HEK293 (cell line): ENCODE measurements around the gene CD93.

Source experiments
- CTCF ChIA-PET: fragments of 350-600 bp; formaldehyde crosslinking; extraction: SDS; loops from one replicate; lab custom pipeline; 2021; ENCODE audit warnings: antibody characterized with exemption; lab: Yijun Ruan, JAX
- POLR2A ChIA-PET: fragments of 300-600 bp; formaldehyde crosslinking; extraction: SDS; loops from one replicate; lab custom pipeline; 2020; ENCODE audit warnings: antibody characterized with exemption, inconsistent platforms; lab: Yijun Ruan, JAX
- H3K27ac ChIP-seq: fragments of 200-500 bp; sonication (Bioruptor generic); 2 replicates; pipeline ENCODE4 v1.5.1; 2014; ENCODE audit warnings: low read depth, low read length, control low read depth, inconsistent platforms; ENCODE audit errors: extremely low read depth
- H3K36me3 ChIP-seq, 2 experiments: fragments of 200-500 bp in 1 of 2; sonication (Bioruptor generic) in 1 of 2; 1 replicate in 1 of 2; 2 replicates in 1 of 2; pipeline ENCODE4 v1.5.1; 2014 to 2017; ENCODE audit warnings: inconsistent platforms in 2 of 2, low read length in 2 of 2; ENCODE audit not compliant: control insufficient read depth in 2 of 2, insufficient read depth in 1 of 2
- H3K4me1 ChIP-seq: fragments of 200-500 bp; sonication (Bioruptor generic); 2 replicates; pipeline ENCODE4 v1.5.1; 2014; ENCODE audit warnings: mild to moderate bottlenecking, low read length, inconsistent platforms; ENCODE audit not compliant: control insufficient read depth, insufficient read depth
- H3K4me3 ChIP-seq: 2 replicates; pipeline ENCODE4 v1.5.1; 2011; ENCODE audit warnings: low read depth, mild to moderate bottlenecking, control low read depth, low read length, moderate library complexity
- H3K9me3 ChIP-seq: fragments of 200-500 bp; sonication (Bioruptor generic); 2 replicates; pipeline ENCODE4 v1.5.1; 2014; ENCODE audit warnings: low read depth, low read length, inconsistent platforms; ENCODE audit not compliant: control insufficient read depth, insufficient read depth
- EGR2 ChIP-seq: fragments of 450-650 bp; formaldehyde crosslinking; IDR thresholded peaks from 2 replicates; pipeline ENCODE4 v1.5.1; 2016; ENCODE audit warnings: low read depth, missing biosample characterization, missing genetic modification characterization
- HOXD13 ChIP-seq: sonication (generic); formaldehyde crosslinking; IDR thresholded peaks from 2 replicates; pipeline ENCODE4 v1.8.0; 2022; ENCODE audit warnings: missing genetic modification reagents, borderline replicate concordance
- KLF10 ChIP-seq: fragments of 450-650 bp; IDR thresholded peaks from 2 replicates; pipeline ENCODE4 v1.5.1; 2018; ENCODE audit warnings: missing biosample characterization, mild to moderate bottlenecking, missing genetic modification characterization
- SALL2 ChIP-seq: fragments of 450-650 bp; formaldehyde crosslinking; IDR thresholded peaks from 2 replicates; pipeline ENCODE4 v1.5.0; 2017; ENCODE audit warnings: missing biosample characterization, mild to moderate bottlenecking, missing genetic modification characterization, borderline replicate concordance
- SCRT2 ChIP-seq: fragments of 450-650 bp; formaldehyde crosslinking; IDR thresholded peaks from 2 replicates; pipeline ENCODE4 v1.5.1; 2016; ENCODE audit warnings: missing biosample characterization, missing genetic modification characterization
- SP2 ChIP-seq: fragments of 450-650 bp; formaldehyde crosslinking; IDR thresholded peaks from 2 replicates; pipeline ENCODE4 v1.5.1; 2016; ENCODE audit warnings: missing biosample characterization, missing genetic modification characterization
- ZEB2 ChIP-seq: fragments of 450-650 bp; formaldehyde crosslinking; IDR thresholded peaks from 2 replicates; pipeline ENCODE4 v1.5.1; 2016; ENCODE audit warnings: missing biosample characterization, missing genetic modification characterization
- ZNF10 ChIP-seq: fragments of 450-650 bp; formaldehyde crosslinking; IDR thresholded peaks from 2 replicates; pipeline ENCODE4 v1.5.1; 2017; ENCODE audit warnings: missing biosample characterization, missing genetic modification characterization
- ZNF155 ChIP-seq: fragments of 450-650 bp; formaldehyde crosslinking; IDR thresholded peaks from 2 replicates; pipeline ENCODE4 v1.5.1; 2016; ENCODE audit warnings: missing biosample characterization, missing genetic modification characterization
- ZNF2 ChIP-seq: fragments of 450-650 bp; formaldehyde crosslinking; IDR thresholded peaks from 2 replicates; pipeline ENCODE4 v1.5.1; 2016; ENCODE audit warnings: missing biosample characterization, missing genetic modification characterization
- ZNF239 ChIP-seq: fragments of 450-650 bp; formaldehyde crosslinking; IDR thresholded peaks from 2 replicates; pipeline ENCODE4 v1.5.1; 2016; ENCODE audit warnings: missing biosample characterization, missing genetic modification characterization
- ZNF248 ChIP-seq: fragments of 450-650 bp; formaldehyde crosslinking; IDR thresholded peaks from 2 replicates; pipeline ENCODE4 v1.5.1; 2017; ENCODE audit warnings: missing biosample characterization, missing genetic modification characterization
- ZNF302 ChIP-seq: fragments of 450-650 bp; formaldehyde crosslinking; IDR thresholded peaks from 2 replicates; pipeline ENCODE4 v1.5.1; 2016; ENCODE audit warnings: missing biosample characterization, missing genetic modification characterization, low read depth
- ZNF433 ChIP-seq: fragments of 450-650 bp; formaldehyde crosslinking; IDR thresholded peaks from 2 replicates; pipeline ENCODE4 v1.5.1; 2016; ENCODE audit warnings: missing biosample characterization, missing genetic modification characterization, low read depth
- ZNF514 ChIP-seq: fragments of 450-650 bp; formaldehyde crosslinking; IDR thresholded peaks from 2 replicates; pipeline ENCODE4 v1.5.1; 2016; ENCODE audit warnings: missing biosample characterization, missing genetic modification characterization
- ZNF555 ChIP-seq: fragments of 450-650 bp; formaldehyde crosslinking; conservative IDR thresholded peaks from 2 replicates; pipeline ENCODE4 v1.5.1; 2017; ENCODE audit warnings: missing biosample characterization, mild to moderate bottlenecking, missing genetic modification characterization, inconsistent platforms
- ZNF585B ChIP-seq: fragments of 450-650 bp; formaldehyde crosslinking; IDR thresholded peaks from 2 replicates; pipeline ENCODE4 v1.5.1; 2016; ENCODE audit warnings: missing biosample characterization, missing genetic modification characterization
- ZNF629 ChIP-seq: fragments of 450-650 bp; formaldehyde crosslinking; IDR thresholded peaks from 2 replicates; pipeline ENCODE4 v1.5.1; 2017; ENCODE audit warnings: missing biosample characterization, missing genetic modification characterization
- ZNF677 ChIP-seq: fragments of 450-650 bp; IDR thresholded peaks from 2 replicates; pipeline ENCODE4 v1.5.0; 2018; ENCODE audit warnings: missing biosample characterization, mild to moderate bottlenecking, missing genetic modification characterization, moderate library complexity
- ZNF785 ChIP-seq: fragments of 450-650 bp; formaldehyde crosslinking; IDR thresholded peaks from 2 replicates; pipeline ENCODE4 v1.5.1; 2016; ENCODE audit warnings: missing biosample characterization, missing genetic modification characterization
- ZNF830 ChIP-seq: fragments of 450-650 bp; IDR thresholded peaks from 2 replicates; pipeline ENCODE4 v1.5.0; 2018; ENCODE audit warnings: missing biosample characterization, missing genetic modification characterization, low read depth, mild to moderate bottlenecking, moderate library complexity
- ZNF843 ChIP-seq: fragments of 450-650 bp; formaldehyde crosslinking; IDR thresholded peaks from 2 replicates; pipeline ENCODE4 v1.5.1; 2016; ENCODE audit warnings: missing biosample characterization, missing genetic modification characterization
- TF ChIP-seq, protein P1 (sequence below): fragments of 450-650 bp; formaldehyde crosslinking; IDR thresholded peaks from 2 replicates; pipeline ENCODE4 v1.5.1; 2016; ENCODE audit warnings: missing biosample characterization, missing genetic modification characterization
- TF ChIP-seq, protein P2 (sequence below): fragments of 450-650 bp; formaldehyde crosslinking; IDR thresholded peaks from 2 replicates; pipeline ENCODE4 v1.5.1; 2016; ENCODE audit warnings: missing biosample characterization, missing genetic modification characterization
- TF ChIP-seq, protein P3 (sequence below): fragments of 450-650 bp; formaldehyde crosslinking; IDR thresholded peaks from 2 replicates; pipeline ENCODE4 v1.5.1; 2017; ENCODE audit warnings: missing biosample characterization, missing genetic modification characterization
- TF ChIP-seq, protein P4 (sequence below): fragments of 450-650 bp; formaldehyde crosslinking; IDR thresholded peaks from 2 replicates; pipeline ENCODE4 v1.5.1; 2017; ENCODE audit warnings: missing biosample characterization, missing genetic modification characterization

Gene CD93

DNA sequence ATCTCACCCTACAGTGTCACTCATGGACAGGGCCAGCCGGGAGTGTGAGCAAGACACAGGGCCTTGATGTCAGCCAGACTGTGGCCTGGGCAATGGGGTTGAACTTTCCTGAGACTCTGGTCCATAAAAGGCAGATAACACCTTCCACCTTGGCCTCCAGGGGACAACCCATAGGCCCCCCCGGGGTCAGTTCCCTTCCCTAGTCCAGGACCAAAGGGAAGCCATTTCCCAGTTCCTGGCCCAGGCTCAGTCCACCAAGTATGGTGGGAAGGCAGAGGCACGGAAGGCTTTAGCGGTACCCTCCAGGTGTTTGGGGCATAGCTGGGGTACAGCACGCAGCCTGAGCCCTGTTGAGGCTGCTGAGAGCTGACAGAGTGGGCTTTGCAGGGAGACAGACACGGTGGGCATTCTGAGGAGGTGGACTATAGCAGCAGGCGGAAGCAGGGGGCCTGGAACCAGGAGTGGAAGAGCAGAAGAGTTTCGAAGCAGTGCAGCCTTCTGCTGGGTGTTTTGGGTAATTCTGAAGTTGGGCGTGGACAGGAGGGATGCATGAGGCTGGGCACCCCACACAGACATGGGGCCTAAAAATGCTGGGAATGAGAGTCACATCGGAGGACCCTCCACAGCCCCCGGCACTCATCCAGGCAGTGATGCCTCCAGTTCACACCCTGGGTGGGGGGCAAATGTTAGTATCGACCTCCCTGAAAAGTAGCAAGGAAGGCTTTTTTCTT is 43.9 kb upstream of the CD93 start:
- ChIA-PET CTCF (interaction anchor here (1.8 kb wide), 1 partner anchor 211 kb away, joined by 7 read pairs; no protein-coding TSS in a partner anchor), POLR2A (no interaction called here)
- no peak overlapping the region for H3K27ac ChIP-seq
- H3K4me3 ChIP-seq: no peak overlapping the region
- no peaks in the 10 kb centered on the region for H3K9me3 ChIP-seq
- H3K4me1 ChIP-seq: no peaks in the 10 kb centered on the region
- H3K36me3 ChIP-seq: no peaks in the 10 kb centered on the region
- no peak for TF ChIP-seq KLF10 (tag by site-specific recombination)
- TF ChIP-seq ZNF302: no peak
- TF ChIP-seq ZNF677: no peak
- TF ChIP-seq ZNF585B: no peak
- TF ChIP-seq, protein P1, sequence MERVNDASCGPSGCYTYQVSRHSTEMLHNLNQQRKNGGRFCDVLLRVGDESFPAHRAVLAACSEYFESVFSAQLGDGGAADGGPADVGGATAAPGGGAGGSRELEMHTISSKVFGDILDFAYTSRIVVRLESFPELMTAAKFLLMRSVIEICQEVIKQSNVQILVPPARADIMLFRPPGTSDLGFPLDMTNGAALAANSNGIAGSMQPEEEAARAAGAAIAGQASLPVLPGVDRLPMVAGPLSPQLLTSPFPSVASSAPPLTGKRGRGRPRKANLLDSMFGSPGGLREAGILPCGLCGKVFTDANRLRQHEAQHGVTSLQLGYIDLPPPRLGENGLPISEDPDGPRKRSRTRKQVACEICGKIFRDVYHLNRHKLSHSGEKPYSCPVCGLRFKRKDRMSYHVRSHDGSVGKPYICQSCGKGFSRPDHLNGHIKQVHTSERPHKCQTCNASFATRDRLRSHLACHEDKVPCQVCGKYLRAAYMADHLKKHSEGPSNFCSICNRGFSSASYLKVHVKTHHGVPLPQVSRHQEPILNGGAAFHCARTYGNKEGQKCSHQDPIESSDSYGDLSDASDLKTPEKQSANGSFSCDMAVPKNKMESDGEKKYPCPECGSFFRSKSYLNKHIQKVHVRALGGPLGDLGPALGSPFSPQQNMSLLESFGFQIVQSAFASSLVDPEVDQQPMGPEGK: no peak

DNA sequence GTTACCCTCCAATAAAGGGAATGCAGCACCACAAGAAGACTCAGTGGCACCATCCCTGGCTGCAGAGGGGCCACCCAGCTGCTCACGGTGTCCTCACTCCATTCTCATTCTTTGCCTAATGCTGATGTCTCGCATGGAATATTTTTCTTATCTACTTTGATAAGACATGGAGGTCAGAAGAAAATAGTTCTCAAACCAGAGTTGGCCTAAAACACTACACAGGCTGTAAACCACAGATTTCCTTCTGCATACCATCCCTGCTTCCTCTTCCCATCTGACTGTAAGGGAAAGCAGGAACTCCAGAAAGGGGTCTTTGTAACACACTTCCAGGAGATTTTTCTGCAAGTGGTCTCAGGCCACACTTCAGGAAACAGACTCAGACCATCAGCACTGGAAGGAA is 43.1 kb upstream of the CD93 start:
- Histone ChIP-seq H3K27ac (no peak overlapping the region), H3K36me3 (no peaks in the 10 kb centered on the region), H3K4me3 (no peak overlapping the region), H3K4me1 (no peaks in the 10 kb centered on the region), H3K9me3 (no peaks in the 10 kb centered on the region)
- TF ChIP-seq ZNF433 (tag by site-specific recombination) (no peak), ZNF555 (tag by site-specific recombination) (no peak), HOXD13 (no peak), ZNF2 (tag by site-specific recombination) (no peak), ZNF785 (tag by site-specific recombination) (no peak), ZNF302 (no peak), ZNF239 (tag by site-specific recombination) (no peak), SALL2 (tag by site-specific recombination) (no peak), ZNF514 (tag by site-specific recombination) (no peak), EGR2 (tag by site-specific recombination) (no peak)
- TF ChIP-seq, protein P2, sequence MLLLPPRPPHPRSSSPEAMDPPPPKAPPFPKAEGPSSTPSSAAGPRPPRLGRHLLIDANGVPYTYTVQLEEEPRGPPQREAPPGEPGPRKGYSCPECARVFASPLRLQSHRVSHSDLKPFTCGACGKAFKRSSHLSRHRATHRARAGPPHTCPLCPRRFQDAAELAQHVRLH (tag by site-specific recombination): no peak
- ChIA-PET CTCF (no interaction called here), POLR2A (no interaction called here)

GRCh38 chr20:23128461-23129125 is 42.5 kb upstream of the CD93 start:
- H3K4me1 ChIP-seq: no peaks in the 10 kb centered on the region
- no peaks in the 10 kb centered on the region for H3K36me3 ChIP-seq
- ChIA-PET POLR2A (no interaction called here), CTCF (no interaction called here)
- no peak overlapping the region for H3K27ac ChIP-seq
- no peak overlapping the region for H3K4me3 ChIP-seq
- H3K9me3 ChIP-seq: no peaks in the 10 kb centered on the region
- TF ChIP-seq ZNF10 (tag by site-specific recombination) (no peak), ZNF248 (tag by site-specific recombination) (no peak), ZNF843 (tag by site-specific recombination) (no peak), SP2 (no peak), ZEB2 (tag by site-specific recombination) (no peak), ZNF155 (tag by site-specific recombination) (no peak), ZNF830 (tag by site-specific recombination) (no peak), SCRT2 (tag by site-specific recombination) (no peak), ZNF629 (tag by site-specific recombination) (no peak)
- TF ChIP-seq, protein P3, sequence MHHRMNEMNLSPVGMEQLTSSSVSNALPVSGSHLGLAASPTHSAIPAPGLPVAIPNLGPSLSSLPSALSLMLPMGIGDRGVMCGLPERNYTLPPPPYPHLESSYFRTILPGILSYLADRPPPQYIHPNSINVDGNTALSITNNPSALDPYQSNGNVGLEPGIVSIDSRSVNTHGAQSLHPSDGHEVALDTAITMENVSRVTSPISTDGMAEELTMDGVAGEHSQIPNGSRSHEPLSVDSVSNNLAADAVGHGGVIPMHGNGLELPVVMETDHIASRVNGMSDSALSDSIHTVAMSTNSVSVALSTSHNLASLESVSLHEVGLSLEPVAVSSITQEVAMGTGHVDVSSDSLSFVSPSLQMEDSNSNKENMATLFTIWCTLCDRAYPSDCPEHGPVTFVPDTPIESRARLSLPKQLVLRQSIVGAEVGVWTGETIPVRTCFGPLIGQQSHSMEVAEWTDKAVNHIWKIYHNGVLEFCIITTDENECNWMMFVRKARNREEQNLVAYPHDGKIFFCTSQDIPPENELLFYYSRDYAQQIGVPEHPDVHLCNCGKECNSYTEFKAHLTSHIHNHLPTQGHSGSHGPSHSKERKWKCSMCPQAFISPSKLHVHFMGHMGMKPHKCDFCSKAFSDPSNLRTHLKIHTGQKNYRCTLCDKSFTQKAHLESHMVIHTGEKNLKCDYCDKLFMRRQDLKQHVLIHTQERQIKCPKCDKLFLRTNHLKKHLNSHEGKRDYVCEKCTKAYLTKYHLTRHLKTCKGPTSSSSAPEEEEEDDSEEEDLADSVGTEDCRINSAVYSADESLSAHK (tag by site-specific recombination): no peak
- TF ChIP-seq, protein P4, sequence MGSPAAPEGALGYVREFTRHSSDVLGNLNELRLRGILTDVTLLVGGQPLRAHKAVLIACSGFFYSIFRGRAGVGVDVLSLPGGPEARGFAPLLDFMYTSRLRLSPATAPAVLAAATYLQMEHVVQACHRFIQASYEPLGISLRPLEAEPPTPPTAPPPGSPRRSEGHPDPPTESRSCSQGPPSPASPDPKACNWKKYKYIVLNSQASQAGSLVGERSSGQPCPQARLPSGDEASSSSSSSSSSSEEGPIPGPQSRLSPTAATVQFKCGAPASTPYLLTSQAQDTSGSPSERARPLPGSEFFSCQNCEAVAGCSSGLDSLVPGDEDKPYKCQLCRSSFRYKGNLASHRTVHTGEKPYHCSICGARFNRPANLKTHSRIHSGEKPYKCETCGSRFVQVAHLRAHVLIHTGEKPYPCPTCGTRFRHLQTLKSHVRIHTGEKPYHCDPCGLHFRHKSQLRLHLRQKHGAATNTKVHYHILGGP (tag by site-specific recombination): no peak
